ENCODE data around the gene OLFML2A.

Gene OLFML2A

GRCh38 chr9:124784509-124784908, 7.6 kb downstream of the OLFML2A start:
- no peak overlapping the region for H2BK12ac ChIP-seq (ENCODE audit: low read length in 2 of 2)
- peaks cover 8 to 21% of the 10 kb centered on the region in 2 experiments for H3K36me3 ChIP-seq (ENCODE audit: control insufficient read depth in 1 of 2, insufficient read depth in 2 of 2, low read depth in 1 of 2, low read length in 2 of 2)
- H2AFZ ChIP-seq (ENCODE audit: low read depth, low read length), result no peak overlapping the region
- no peak overlapping the region for H3K4me2 ChIP-seq (ENCODE audit: low read length, poor library complexity, severe bottlenecking)
- H3K27me3 ChIP-seq (ENCODE audit: control insufficient read depth in 1 of 2, insufficient read depth in 1 of 2, low read length in 2 of 2), result no peaks in the 10 kb centered on the region
- H3K14ac ChIP-seq (ENCODE audit: low read length in 2 of 2), result no peak overlapping the region
- 61% methylated on average over 1 of the region's 2 CpGs for WGBS
- DNase-seq, result peak; percentile 63
- H3K9me3 ChIP-seq (ENCODE audit: control insufficient read depth, low read length), result no peaks in the 10 kb centered on the region
- no peak overlapping the region for H4K8ac ChIP-seq (ENCODE audit: low read length)
- H3K4me3 ChIP-seq (ENCODE audit: insufficient read depth in 1 of 2, low read depth in 1 of 2, low read length in 2 of 2), result no peak overlapping the region
- no peak overlapping the region for H3K4ac ChIP-seq (ENCODE audit: low read depth in 1 of 2, low read length in 2 of 2)
- H3K9ac ChIP-seq (ENCODE audit: low read length), result peak overlapping the region; percentile 45
- H3K18ac ChIP-seq (ENCODE audit: low read depth in 1 of 2, low read length in 2 of 2), result no peak overlapping the region
- H2BK120ac ChIP-seq (ENCODE audit: low read depth, low read length), result no peak overlapping the region
- H3K4me1 ChIP-seq (ENCODE audit: control insufficient read depth, insufficient read depth, low read depth, low read length), result peaks cover 28% of the 10 kb centered on the region
- no peak overlapping the region for H2BK5ac ChIP-seq (ENCODE audit: low read depth, low read length, poor library complexity, severe bottlenecking)
- no peak overlapping the region for H3K23ac ChIP-seq (ENCODE audit: low read length in 2 of 2)
- no peak overlapping the region for H3K27ac ChIP-seq (ENCODE audit: low read length, poor library complexity, severe bottlenecking)
- peaks cover 14% of the 10 kb centered on the region for H3K79me1 ChIP-seq (replicated peaks; ENCODE audit: low read length, poor library complexity, severe bottlenecking)
- H2AK5ac ChIP-seq (ENCODE audit: low read length, severe bottlenecking), result no peak overlapping the region
- H4K91ac ChIP-seq (ENCODE audit: low read length), result no peak overlapping the region
- no peak overlapping the region for H2BK15ac ChIP-seq (ENCODE audit: low read depth, poor library complexity, severe bottlenecking)

GRCh38 chr9:124786881-124787573, 10.1 kb downstream of the OLFML2A start:
- H4K91ac ChIP-seq (ENCODE audit: low read length), result peak overlapping the region; percentile 11
- peaks cover 13% of the 10 kb centered on the region for H3K4me1 ChIP-seq (ENCODE audit: control insufficient read depth, insufficient read depth, low read depth, low read length)
- H2AFZ ChIP-seq (ENCODE audit: low read depth, low read length), result no peak overlapping the region
- no peak overlapping the region for H2BK5ac ChIP-seq (ENCODE audit: low read depth, low read length, poor library complexity, severe bottlenecking)
- H3K36me3 ChIP-seq (ENCODE audit: control insufficient read depth in 1 of 2, insufficient read depth in 2 of 2, low read depth in 1 of 2, low read length in 2 of 2), result peaks cover 20 to 34% of the 10 kb centered on the region in 2 experiments
- H3K27me3 ChIP-seq (ENCODE audit: control insufficient read depth in 1 of 2, insufficient read depth in 1 of 2, low read length in 2 of 2), result no peaks in the 10 kb centered on the region
- no peak overlapping the region for H2BK120ac ChIP-seq (ENCODE audit: low read depth, low read length)
- no peak overlapping the region for H4K8ac ChIP-seq (ENCODE audit: low read length)
- no peak overlapping the region for H3K14ac ChIP-seq (ENCODE audit: low read length in 2 of 2)
- H3K9ac ChIP-seq (ENCODE audit: low read length), result no peak overlapping the region
- H2BK15ac ChIP-seq (ENCODE audit: low read depth, poor library complexity, severe bottlenecking), result peak overlapping the region; percentile 5
- no peak overlapping the region for H3K4me3 ChIP-seq (ENCODE audit: insufficient read depth in 1 of 2, low read depth in 1 of 2, low read length in 2 of 2)
- H3K79me1 ChIP-seq (replicated peaks; ENCODE audit: low read length, poor library complexity, severe bottlenecking), result peaks cover 3% of the 10 kb centered on the region
- H3K4ac ChIP-seq (ENCODE audit: low read depth in 1 of 2, low read length in 2 of 2), result no peak overlapping the region
- H2BK12ac ChIP-seq (ENCODE audit: low read length in 2 of 2), result no peak overlapping the region
- no peak for DNase-seq
- H2AK5ac ChIP-seq (ENCODE audit: low read length, severe bottlenecking), result peak overlapping the region; percentile 3
- H3K18ac ChIP-seq (ENCODE audit: low read depth in 1 of 2, low read length in 2 of 2), result no peak overlapping the region
- H3K23ac ChIP-seq (ENCODE audit: low read length in 2 of 2), result no peak overlapping the region
- no peaks in the 10 kb centered on the region for H3K9me3 ChIP-seq (ENCODE audit: control insufficient read depth, low read length)
- no peak overlapping the region for H3K4me2 ChIP-seq (ENCODE audit: low read length, poor library complexity, severe bottlenecking)
- no peak overlapping the region for H3K27ac ChIP-seq (ENCODE audit: low read length, poor library complexity, severe bottlenecking)
- 98% methylated on average over 16 of the region's 20 CpGs for WGBS

GRCh38 chr9:124788542-124789217, 11.7 kb downstream of the OLFML2A start:
- H4K8ac ChIP-seq (ENCODE audit: low read length), result no peak overlapping the region
- no peak overlapping the region for H3K9ac ChIP-seq (ENCODE audit: low read length)
- no peak overlapping the region for H2BK12ac ChIP-seq (ENCODE audit: low read length in 2 of 2)
- H3K27ac ChIP-seq (ENCODE audit: low read length, poor library complexity, severe bottlenecking), result no peak overlapping the region
- no peak for DNase-seq
- H2AK5ac ChIP-seq (ENCODE audit: low read length, severe bottlenecking), result no peak overlapping the region
- no peak overlapping the region for H3K4me3 ChIP-seq (ENCODE audit: insufficient read depth in 1 of 2, low read depth in 1 of 2, low read length in 2 of 2)
- no peak overlapping the region for H3K18ac ChIP-seq (ENCODE audit: low read depth in 1 of 2, low read length in 2 of 2)
- H3K4me2 ChIP-seq (ENCODE audit: low read length, poor library complexity, severe bottlenecking), result no peak overlapping the region
- no peak overlapping the region for H2BK5ac ChIP-seq (ENCODE audit: low read depth, low read length, poor library complexity, severe bottlenecking)
- H2AFZ ChIP-seq (ENCODE audit: low read depth, low read length), result no peak overlapping the region
- H3K4ac ChIP-seq (ENCODE audit: low read depth in 1 of 2, low read length in 2 of 2), result no peak overlapping the region
- no peak overlapping the region for H3K23ac ChIP-seq (ENCODE audit: low read length in 2 of 2)
- WGBS, result 100% methylated on average over 1 of the region's 3 CpGs
- H2BK120ac ChIP-seq (ENCODE audit: low read depth, low read length), result no peak overlapping the region
- peaks cover 1% of the 10 kb centered on the region for H3K79me1 ChIP-seq (replicated peaks; ENCODE audit: low read length, poor library complexity, severe bottlenecking)
- no peak overlapping the region for H3K14ac ChIP-seq (ENCODE audit: low read length in 2 of 2)
- H3K9me3 ChIP-seq (ENCODE audit: control insufficient read depth, low read length), result no peaks in the 10 kb centered on the region
- no peak overlapping the region for H2BK15ac ChIP-seq (ENCODE audit: low read depth, poor library complexity, severe bottlenecking)
- H4K91ac ChIP-seq (ENCODE audit: low read length), result no peak overlapping the region
- peaks cover 26 to 34% of the 10 kb centered on the region in 2 experiments for H3K36me3 ChIP-seq (ENCODE audit: control insufficient read depth in 1 of 2, insufficient read depth in 2 of 2, low read depth in 1 of 2, low read length in 2 of 2)
- H3K4me1 ChIP-seq (ENCODE audit: control insufficient read depth, insufficient read depth, low read depth, low read length), result peaks cover 12% of the 10 kb centered on the region
- H3K27me3 ChIP-seq (ENCODE audit: control insufficient read depth in 1 of 2, insufficient read depth in 1 of 2, low read length in 2 of 2), result no peaks in the 10 kb centered on the region

- 93% methylated on average over 2 of the region's 2 CpGs for WGBS
- Histone ChIP-seq H4K91ac (ENCODE audit: low read length) (no peak overlapping the region), H3K9ac (ENCODE audit: low read length) (no peak overlapping the region)
These were observed 12.6 kb downstream of the OLFML2A start for GRCh38 chr9:124789531-124789930.

More at GRCh38 chr9:124789531-124789930, 12.6 kb downstream of the OLFML2A start:
- no peak overlapping the region for H3K4ac ChIP-seq (ENCODE audit: low read depth in 1 of 2, low read length in 2 of 2)
- H2AFZ ChIP-seq (ENCODE audit: low read depth, low read length), result no peak overlapping the region
- H4K8ac ChIP-seq (ENCODE audit: low read length), result no peak overlapping the region
- no peak overlapping the region for H3K27ac ChIP-seq (ENCODE audit: low read length, poor library complexity, severe bottlenecking)
- no peak overlapping the region for H3K18ac ChIP-seq (ENCODE audit: low read depth in 1 of 2, low read length in 2 of 2)
- peaks cover 26 to 34% of the 10 kb centered on the region in 2 experiments for H3K36me3 ChIP-seq (ENCODE audit: control insufficient read depth in 1 of 2, insufficient read depth in 2 of 2, low read depth in 1 of 2, low read length in 2 of 2)
- peak overlapping the region; percentile 57 for H2BK15ac ChIP-seq (ENCODE audit: low read depth, poor library complexity, severe bottlenecking)
- H2BK12ac ChIP-seq (ENCODE audit: low read length in 2 of 2), result no peak overlapping the region
- H2BK120ac ChIP-seq (ENCODE audit: low read depth, low read length), result no peak overlapping the region
- H3K27me3 ChIP-seq (ENCODE audit: control insufficient read depth in 1 of 2, insufficient read depth in 1 of 2, low read length in 2 of 2), result no peaks in the 10 kb centered on the region
- no peak overlapping the region for H2BK5ac ChIP-seq (ENCODE audit: low read depth, low read length, poor library complexity, severe bottlenecking)
- H3K14ac ChIP-seq (ENCODE audit: low read length in 2 of 2), result no peak overlapping the region
- DNase-seq, result no peak
- peaks cover 1% of the 10 kb centered on the region for H3K79me1 ChIP-seq (replicated peaks; ENCODE audit: low read length, poor library complexity, severe bottlenecking)
- no peak overlapping the region for H3K4me3 ChIP-seq (ENCODE audit: insufficient read depth in 1 of 2, low read depth in 1 of 2, low read length in 2 of 2)
- no peaks in the 10 kb centered on the region for H3K9me3 ChIP-seq (ENCODE audit: control insufficient read depth, low read length)
- H3K23ac ChIP-seq (ENCODE audit: low read length in 2 of 2), result no peak overlapping the region
- H3K4me2 ChIP-seq (ENCODE audit: low read length, poor library complexity, severe bottlenecking), result no peak overlapping the region
- peaks cover 12% of the 10 kb centered on the region for H3K4me1 ChIP-seq (ENCODE audit: control insufficient read depth, insufficient read depth, low read depth, low read length)
- H2AK5ac ChIP-seq (ENCODE audit: low read length, severe bottlenecking), result no peak overlapping the region
